OCI-LY3 (cell line): ENCODE measurements around the gene CACYBP.
"Not testable (repeated sequence)": the region's sequence is repeated elsewhere in the genome, so short reads cannot be mapped to it uniquely, and the experiment has no call there.

Experiments used
- H2AFZ ChIP-seq: fragments of 200-600, 300-600 bp; shearing (Covaris generic); 2 replicates; pipeline ENCODE4 v1.6.0; 2014; ENCODE audit warnings: antibody characterized with exemption, low read depth, low read length
- H3K27ac ChIP-seq: fragments of 200-600, 300-600 bp; sonication (generic); 2 replicates; pipeline ENCODE4 v1.5.1; 2014; ENCODE audit warnings: mild to moderate bottlenecking, low read length, moderate library complexity, mixed read lengths
- H3K27me3 ChIP-seq: fragments of 200-600, 300-600 bp; sonication (generic); 2 replicates; pipeline ENCODE4 v1.6.1; 2014; ENCODE audit warnings: low read depth, low read length, mixed read lengths
- H3K36me3 ChIP-seq: fragments of 200-600, 300-600 bp; sonication (generic); replicated peaks from 2 replicates; pipeline ENCODE3; 2014; ENCODE audit warnings: low read depth, low read length, mixed read lengths
- H3K4me1 ChIP-seq: fragments of 300-600, 200-600 bp; sonication (generic); 2 replicates; pipeline ENCODE4 v1.6.1; 2014; ENCODE audit warnings: low read length, mixed read lengths
- H3K4me2 ChIP-seq: fragments of 200-600, 300-600 bp; sonication (generic); 2 replicates; pipeline ENCODE4 v1.6.1; 2014; ENCODE audit warnings: low read length, mixed read lengths
- H3K4me3 ChIP-seq: fragments of 300-600, 200-600 bp; sonication (generic); 2 replicates; pipeline ENCODE4 v1.5.1; 2014; ENCODE audit warnings: antibody characterized with exemption, mild to moderate bottlenecking, low read length, moderate library complexity
- H3K79me2 ChIP-seq: fragments of 300-600, 200-600 bp; shearing (Covaris generic); 2 replicates; pipeline ENCODE4 v1.6.1; 2014; ENCODE audit warnings: mild to moderate bottlenecking, low read length, mixed read lengths
- H3K9ac ChIP-seq: fragments of 300-600, 200-600 bp; shearing (Covaris generic); 2 replicates; pipeline ENCODE4 v1.6.0; 2014; ENCODE audit warnings: mild to moderate bottlenecking, low read length, moderate library complexity
- H3K9me3 ChIP-seq: fragments of 200-600, 300-600 bp; shearing (Covaris generic); 2 replicates; pipeline ENCODE4 v1.6.1; 2014; ENCODE audit warnings: low read length, mixed read lengths; ENCODE audit not compliant: insufficient read depth
- H4K20me1 ChIP-seq: fragments of 200-600, 300-600 bp; sonication (generic); 2 replicates; pipeline ENCODE4 v1.6.1; 2016; ENCODE audit warnings: low read length, mixed read lengths; ENCODE audit not compliant: insufficient read depth
- EZH2phosphoT487 ChIP-seq: fragments of 200-600 bp; shearing (Covaris generic); IDR thresholded peaks from 2 replicates; pipeline ENCODE4 v1.6.1; 2018; ENCODE audit warnings: antibody characterized with exemption, mixed run types, low read depth
- TF ChIP-seq, protein P1 (sequence below): fragments of 200-600, 300-600 bp; sonication (generic); IDR thresholded peaks from 2 replicates; pipeline ENCODE4 v1.5.1; 2014; ENCODE audit warnings: antibody characterized with exemption, low read length, low read depth

Gene CACYBP

DNA sequence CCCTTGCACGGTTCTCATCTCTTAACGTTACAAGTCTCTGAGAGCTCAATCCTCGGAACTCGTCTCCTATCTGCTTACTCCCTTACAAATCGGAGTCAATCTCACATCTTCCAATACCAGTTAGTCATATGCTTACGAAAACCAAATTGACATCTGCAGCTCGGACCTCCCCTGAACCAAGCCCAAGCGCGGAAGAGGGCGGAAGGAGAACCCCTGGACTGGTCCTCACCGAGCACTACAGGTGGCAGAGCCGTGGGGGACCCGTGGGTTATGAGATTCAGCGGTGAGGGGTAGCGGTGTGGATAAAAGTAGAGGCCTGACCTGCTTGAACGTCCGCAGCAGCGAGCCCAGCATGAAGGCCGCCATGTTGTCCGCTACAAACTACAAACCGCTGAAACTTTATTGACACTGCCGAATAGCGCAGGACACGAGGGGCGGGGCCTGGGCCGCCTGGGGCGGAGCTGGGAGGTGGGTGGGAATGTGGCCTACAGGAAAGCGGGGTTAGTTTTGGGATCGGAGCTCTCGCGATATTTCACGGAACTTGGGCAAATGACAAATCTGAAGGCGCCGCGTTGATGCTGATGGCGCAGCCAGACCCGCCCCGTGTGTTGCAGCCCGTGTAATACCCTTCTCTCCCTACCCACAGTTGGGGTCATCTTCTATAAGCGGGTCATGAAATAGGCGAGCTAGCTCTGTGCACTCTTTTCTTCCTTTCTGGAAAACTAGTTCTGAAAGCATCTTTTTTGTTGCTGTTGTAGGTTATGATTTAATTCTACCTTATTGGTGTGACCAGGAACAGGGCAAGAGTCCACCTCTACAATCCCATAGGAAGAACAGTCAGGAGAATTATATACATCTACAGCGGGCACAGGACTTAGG, 23.5 kb downstream of the CACYBP start, which contains the start of gene MRPS14:
TSS of gene MRPS14 (minus strand) at position 383 of the 879 bp plus-strand sequence. CDS start at position 366, 17 bp downstream.
- Histone ChIP-seq H3K27me3 (no peaks in the 10 kb centered on the region), H3K4me3 (peak within 1 kb of the TSS; percentile 89), H3K9me3 (peaks cover 4% of the 10 kb centered on the region; the same call in 1 of the 2 replicates), H3K9ac (peak within 1 kb of the TSS; percentile 91), H3K36me3 (peaks cover 1% of the 10 kb centered on the region), H3K27ac (peak within 1 kb of the TSS; percentile 60), H3K79me2 (peaks cover 36% of the 10 kb centered on the region), H3K4me2 (peak within 1 kb of the TSS; percentile 91), H4K20me1 (peaks cover 5% of the 10 kb centered on the region; the same call in 1 of the 2 replicates), H2AFZ (peak within 1 kb of the TSS; percentile 92), H3K4me1 (peaks cover 11% of the 10 kb centered on the region)
- TF ChIP-seq, protein P1, sequence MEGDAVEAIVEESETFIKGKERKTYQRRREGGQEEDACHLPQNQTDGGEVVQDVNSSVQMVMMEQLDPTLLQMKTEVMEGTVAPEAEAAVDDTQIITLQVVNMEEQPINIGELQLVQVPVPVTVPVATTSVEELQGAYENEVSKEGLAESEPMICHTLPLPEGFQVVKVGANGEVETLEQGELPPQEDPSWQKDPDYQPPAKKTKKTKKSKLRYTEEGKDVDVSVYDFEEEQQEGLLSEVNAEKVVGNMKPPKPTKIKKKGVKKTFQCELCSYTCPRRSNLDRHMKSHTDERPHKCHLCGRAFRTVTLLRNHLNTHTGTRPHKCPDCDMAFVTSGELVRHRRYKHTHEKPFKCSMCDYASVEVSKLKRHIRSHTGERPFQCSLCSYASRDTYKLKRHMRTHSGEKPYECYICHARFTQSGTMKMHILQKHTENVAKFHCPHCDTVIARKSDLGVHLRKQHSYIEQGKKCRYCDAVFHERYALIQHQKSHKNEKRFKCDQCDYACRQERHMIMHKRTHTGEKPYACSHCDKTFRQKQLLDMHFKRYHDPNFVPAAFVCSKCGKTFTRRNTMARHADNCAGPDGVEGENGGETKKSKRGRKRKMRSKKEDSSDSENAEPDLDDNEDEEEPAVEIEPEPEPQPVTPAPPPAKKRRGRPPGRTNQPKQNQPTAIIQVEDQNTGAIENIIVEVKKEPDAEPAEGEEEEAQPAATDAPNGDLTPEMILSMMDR: no peak
- TF ChIP-seq EZH2phosphoT487: no peak

DNA sequence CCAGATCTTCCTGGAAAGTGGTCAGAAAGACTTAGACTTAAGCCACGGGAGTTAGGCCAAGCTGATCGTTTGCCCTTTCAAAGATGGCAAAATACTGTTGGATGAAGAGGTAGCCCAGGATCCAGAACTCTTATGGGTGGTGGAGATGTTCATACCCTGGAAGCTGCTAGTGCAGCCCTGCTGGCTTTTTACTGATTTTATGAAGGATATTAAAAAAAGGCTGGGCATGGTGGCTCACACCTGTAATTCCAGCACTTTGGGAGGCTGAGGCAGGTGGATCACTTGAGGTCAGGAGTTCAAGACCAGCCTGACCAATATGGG, 24.1 kb downstream of the CACYBP start:
- H3K27me3 ChIP-seq, H3K36me3 ChIP-seq, H4K20me1 ChIP-seq, H3K9me3 ChIP-seq: not testable (repeated sequence)
- Histone ChIP-seq H3K4me1 (peaks cover 11% of the 10 kb centered on the region), H3K9ac (peak overlapping the region; percentile 88), H3K27ac (peak overlapping the region; percentile 60), H3K79me2 (peaks cover 36% of the 10 kb centered on the region), H3K4me3 (peak overlapping the region; percentile 89), H2AFZ (peak overlapping the region; percentile 92), H3K4me2 (peak overlapping the region; percentile 91)

DNA sequence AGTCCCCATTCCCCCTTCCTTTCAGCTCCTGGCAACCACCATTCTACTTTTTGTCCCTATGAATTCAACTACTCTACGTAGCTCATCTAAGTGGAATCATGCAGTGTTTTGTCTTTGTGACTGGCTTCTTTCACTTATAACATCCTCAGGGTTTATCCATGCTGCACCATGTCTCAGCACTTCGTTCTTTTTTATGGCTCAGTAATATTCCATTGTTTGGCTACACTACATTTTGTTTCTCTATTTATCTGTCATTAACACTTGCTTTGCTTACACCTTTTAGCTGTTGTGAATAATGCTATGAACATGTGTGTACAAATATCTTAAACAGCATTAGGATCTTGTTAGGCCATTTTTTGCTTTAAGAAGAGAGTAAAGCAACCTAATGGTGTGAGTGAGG, 25.0 kb downstream of the CACYBP start:
- Histone ChIP-seq H2AFZ (no peak overlapping the region), H3K9ac (no peak overlapping the region), H3K4me1 (peaks cover 19% of the 10 kb centered on the region), H3K36me3 (no peaks in the 10 kb centered on the region), H4K20me1 (peaks cover 5% of the 10 kb centered on the region; the same call in 1 of the 2 replicates), H3K4me2 (no peak overlapping the region), H3K4me3 (no peak overlapping the region), H3K27ac (no peak overlapping the region), H3K9me3 (peaks cover 4% of the 10 kb centered on the region; the same call in 1 of the 2 replicates), H3K27me3 (no peaks in the 10 kb centered on the region), H3K79me2 (peaks cover 33% of the 10 kb centered on the region)
- TF ChIP-seq, protein P1: no peak
- no peak for TF ChIP-seq EZH2phosphoT487

DNA sequence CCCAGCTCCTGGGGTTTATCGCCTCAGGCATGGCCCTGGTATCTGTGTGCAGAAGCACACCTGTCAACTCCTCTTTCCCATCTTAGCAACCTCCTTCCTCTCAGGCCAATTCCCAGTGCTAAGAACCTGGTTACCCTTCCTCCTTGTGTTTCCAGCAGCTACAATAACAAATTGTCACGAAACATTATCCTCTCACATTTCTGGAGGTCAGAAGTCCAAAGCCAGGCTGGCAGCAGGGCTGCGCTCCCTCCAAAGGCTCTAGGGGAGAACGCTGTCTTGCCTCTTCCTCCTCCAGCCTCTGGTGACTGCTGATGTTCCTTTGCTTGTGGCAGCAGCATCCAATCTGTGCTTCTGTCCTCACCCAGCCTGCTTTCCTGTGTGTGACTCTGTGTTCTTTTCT, 34.2 kb downstream of the CACYBP start:
- no peak overlapping the region for H2AFZ ChIP-seq
- no peak overlapping the region for H3K4me2 ChIP-seq
- H3K27ac ChIP-seq: no peak overlapping the region
- TF ChIP-seq, protein P1: no peak
- no peak for TF ChIP-seq EZH2phosphoT487
- no peaks in the 10 kb centered on the region for H3K79me2 ChIP-seq
- H4K20me1 ChIP-seq: no peaks in the 10 kb centered on the region
- H3K4me3 ChIP-seq: no peak overlapping the region
- H3K27me3 ChIP-seq: no peaks in the 10 kb centered on the region; the same call in 1 of the 2 replicates
- H3K4me1 ChIP-seq: peaks cover 7% of the 10 kb centered on the region
- H3K9ac ChIP-seq: no peak overlapping the region
- H3K9me3 ChIP-seq: no peaks in the 10 kb centered on the region
- no peaks in the 10 kb centered on the region for H3K36me3 ChIP-seq
